Stimulated activated CD4-positive, alpha-beta T cell treated with anti-CD3 and anti-CD28 coated beads, TNF-alpha, amount 100 ng/mL, for 1 hour (primary cell): ENCODE results near the gene CNR1.

ENCODE experiments used
- DNase-seq, 3 donors: peaks; one replicate each; pipeline ENCODE4 v3.0.0-alpha.2; 2020; ENCODE audit warnings: low read depth in 3 of 3, low spot score in 1 of 3

CNR1 gene

GRCh38 chr6:88144637-88145297 lies 21.4 kb downstream of the CNR1 start:
- no peak for DNase-seq

DNA sequence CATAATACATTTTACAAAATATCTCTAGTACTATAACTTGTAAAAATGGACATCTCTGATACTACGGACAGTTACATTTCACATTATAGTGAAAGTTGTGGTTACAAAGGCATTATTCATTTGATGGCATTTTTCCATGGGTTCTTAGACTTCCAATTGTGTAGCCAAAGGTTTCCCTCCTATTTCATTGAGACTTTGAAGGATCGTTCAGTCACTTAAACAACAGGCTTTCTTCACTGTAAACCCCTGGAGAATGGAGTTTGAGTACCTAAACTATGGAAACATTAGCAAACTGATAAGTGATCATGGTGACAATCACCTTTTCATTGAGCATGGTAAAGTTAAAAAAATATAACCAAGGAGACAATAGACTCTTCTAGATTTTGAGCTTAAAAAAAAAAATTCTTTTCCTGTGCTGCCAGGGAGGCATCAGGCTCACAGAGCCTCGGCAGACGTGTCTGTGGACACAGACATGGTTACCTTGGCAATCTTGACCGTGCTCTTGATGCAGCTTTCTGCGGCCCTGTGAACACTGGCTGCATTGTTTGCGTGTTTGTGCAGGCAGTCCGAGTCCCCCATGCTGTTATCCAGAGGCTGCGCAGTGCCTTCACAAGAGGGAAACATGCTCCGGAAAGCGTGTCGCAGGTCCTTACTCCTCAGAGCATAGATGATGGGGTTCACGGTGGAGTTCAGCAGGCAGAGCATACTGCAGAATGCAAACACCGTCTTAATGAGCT lies 22.6 kb downstream of the CNR1 start:
- DNase-seq, result no peak

DNA sequence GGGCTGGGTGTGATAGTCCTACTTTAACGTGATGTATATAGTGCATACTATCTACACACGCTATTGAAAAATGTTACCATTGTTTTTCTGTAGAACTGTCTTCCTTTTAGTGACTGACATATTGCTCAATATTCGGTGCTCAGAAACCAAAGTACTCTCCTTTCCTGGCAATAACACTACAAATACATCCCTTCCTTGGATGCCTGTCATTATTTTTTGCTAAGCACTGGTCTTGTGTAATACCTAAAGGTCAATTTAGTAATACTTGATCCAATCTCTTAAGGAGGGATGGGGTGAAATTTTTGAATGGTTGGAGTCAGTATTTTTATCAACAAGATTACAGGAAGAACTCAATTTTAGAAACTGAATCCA lies 23.9 kb downstream of the CNR1 start:
- DNase-seq, result no peak

- no peak for DNase-seq
These were observed 24.4 kb downstream of the CNR1 start for GRCh38 chr6:88141561-88142296.

GRCh38 chr6:88137915-88138314 lies 28.2 kb downstream of the CNR1 start:
- no peak for DNase-seq

- no peak for DNase-seq
These were observed 30.5 kb downstream of the CNR1 start for GRCh38 chr6:88135578-88136114.

DNA sequence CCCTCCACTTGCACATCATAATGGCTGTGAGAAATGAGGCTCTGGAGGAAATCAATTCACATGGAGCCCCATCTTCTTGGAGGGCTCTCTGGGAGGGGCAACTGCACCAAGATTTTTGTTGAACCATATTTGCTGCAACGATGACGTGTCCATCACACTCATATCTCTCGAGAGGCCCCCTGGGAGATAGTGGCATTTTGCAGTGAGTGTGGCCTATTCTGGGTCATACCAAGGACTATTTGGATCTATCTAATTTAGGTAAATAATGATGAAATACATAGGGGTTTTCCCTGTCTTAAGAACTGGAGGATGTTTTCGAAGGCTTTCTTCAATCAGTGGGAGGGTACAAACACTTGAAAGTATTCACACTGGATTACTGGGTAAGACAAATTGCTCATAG lies 31.6 kb downstream of the CNR1 start:
- DNase-seq, result no peak

DNA sequence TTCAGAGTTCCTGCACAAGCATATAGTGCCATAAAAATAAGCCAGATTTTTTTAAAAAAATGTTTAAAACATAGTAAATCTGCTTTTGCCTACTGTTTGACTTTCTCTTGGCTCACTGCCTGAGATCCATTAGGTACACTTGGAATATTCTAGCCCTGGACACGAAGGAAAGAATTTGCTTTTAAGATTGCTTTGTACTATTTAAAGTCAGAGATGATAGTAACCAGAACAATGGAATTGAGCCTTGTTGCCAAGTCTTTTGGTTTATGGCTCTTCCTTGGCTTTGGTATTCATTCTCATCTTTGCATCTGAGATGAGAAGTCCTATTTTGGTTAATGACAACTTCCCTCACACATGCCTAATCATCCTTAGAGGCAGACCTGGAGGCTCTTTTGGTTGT lies 32.4 kb downstream of the CNR1 start:
- no peak for DNase-seq

DNA sequence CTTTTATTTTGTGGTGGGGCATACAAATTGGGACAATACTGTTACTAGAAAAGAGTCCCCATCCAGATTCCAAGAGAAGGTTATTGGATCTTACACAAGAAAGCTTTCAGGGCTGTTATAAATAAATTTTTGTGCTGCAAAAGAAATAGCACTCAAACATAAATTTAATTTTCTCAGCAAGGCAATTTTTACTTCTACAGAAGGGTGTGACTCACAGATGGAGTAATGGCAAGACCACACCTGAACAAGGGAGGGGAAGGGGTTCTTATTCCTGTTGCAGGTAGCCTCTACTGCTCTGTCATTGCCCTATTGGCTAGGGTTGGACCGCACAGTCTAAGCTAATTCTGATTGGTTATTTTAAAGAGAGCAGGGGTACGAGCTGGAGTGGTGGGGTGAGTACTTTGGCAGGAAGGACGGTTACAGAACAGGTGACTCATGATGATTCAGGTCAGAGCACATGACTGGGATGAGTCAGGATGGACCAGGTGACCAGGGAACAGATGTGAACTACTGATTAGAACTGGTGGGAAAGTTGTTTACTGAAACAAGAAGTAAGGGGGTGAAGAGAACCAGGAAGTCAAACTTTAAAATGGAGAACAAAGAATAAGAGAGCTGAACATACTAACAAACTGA lies 41.1 kb downstream of the CNR1 start:
- DNase-seq, result no peak

DNA sequence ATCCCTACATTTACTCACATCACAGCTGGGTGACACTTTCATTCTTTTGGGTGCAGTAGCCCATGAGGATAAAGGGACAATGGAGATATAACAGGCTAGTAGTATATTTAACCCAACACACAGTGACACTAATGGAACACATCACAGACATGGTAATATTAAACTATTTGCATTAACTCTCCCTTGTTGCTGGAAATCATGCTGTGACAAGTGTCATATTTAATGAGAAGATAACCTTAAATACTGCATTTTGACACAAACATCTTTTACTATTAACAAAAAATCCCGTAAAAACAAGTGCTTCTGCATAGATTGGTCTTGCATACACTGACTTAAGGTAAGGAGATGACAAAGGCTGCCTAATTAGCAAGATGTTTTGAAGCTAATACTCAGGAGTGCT lies 45.5 kb downstream of the CNR1 start:
- no peak for DNase-seq

DNA sequence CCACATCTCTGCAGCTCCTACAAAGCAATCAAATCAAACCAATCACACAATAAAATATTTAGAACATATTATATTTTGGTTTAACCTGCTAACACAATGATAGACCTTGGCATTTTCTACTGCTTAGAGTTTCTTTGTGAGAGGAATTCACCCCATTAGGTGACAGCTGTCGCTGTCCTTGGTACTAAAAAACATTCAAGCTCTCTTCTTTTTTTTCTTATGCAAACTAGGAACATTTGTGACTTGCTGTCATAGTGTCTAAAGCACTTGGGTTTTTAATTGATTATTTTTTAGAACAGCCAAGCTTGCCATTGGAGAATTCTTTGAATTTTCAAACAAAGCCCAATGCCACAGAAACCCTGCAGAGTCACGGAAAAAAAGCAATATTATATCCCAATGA lies 46.4 kb downstream of the CNR1 start:
- no peak for DNase-seq

DNA sequence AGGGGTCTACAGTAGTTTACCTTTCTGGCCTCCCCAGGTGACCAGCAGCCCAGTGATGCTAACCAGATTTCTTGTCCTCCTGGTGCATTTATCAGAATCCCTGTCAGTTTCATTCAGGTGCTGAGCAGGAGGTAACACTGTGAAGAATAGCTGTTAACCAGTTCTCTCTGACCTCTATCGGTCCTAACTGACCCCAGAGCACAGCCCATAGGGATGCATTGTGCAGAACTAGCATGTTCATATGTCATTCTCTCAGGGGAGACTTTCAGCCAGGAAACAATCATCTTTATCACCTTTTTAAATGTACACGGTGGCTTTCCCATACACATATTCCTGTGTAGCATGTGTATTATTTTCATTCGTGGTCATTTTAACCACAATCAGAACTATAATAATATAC lies 49.9 kb downstream of the CNR1 start:
- no peak for DNase-seq

GRCh38 chr6:88115307-88115706 lies 50.8 kb downstream of the CNR1 start:
- no peak for DNase-seq

DNA sequence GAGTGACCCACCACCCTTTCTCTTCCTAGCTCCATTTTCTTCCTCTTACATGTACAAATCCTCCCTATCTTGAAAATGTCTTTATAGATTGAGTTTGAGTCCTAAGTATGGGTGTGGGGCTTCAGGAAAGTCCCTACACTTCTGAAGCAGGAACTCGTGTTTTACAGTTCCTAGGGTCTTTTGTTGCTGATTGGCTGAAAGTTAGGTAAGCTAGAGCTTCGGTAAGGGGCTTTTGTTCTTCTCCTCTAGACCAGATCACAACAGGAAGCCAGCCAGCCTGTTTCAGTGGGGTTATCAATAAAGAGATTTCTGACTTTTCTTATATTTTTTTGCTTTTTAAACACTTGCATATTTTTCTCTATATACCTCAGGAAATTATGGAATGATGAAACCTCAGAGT lies 51.3 kb downstream of the CNR1 start:
- no peak for DNase-seq

GRCh38 chr6:88111991-88112390 lies 54.2 kb downstream of the CNR1 start:
- DNase-seq, result no peak

DNA sequence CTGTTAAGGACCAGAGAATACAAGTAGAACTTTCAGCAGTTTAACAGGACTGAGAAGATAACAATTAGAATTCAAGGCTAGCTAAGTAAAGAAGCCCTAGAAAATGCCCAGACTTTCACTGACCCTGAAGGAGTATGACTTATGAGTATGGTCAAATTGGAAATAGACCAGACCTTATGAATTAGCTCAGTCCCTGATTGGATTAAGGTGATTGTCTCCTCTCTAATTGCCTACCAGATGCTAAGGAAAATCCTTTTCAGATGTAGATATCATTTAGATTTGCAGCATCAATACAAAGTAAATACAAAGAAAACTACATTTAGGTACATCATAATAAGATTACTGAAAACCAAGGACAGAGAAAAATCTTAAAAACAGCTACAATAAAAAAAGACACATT lies 58.9 kb downstream of the CNR1 start:
- no peak for DNase-seq

DNA sequence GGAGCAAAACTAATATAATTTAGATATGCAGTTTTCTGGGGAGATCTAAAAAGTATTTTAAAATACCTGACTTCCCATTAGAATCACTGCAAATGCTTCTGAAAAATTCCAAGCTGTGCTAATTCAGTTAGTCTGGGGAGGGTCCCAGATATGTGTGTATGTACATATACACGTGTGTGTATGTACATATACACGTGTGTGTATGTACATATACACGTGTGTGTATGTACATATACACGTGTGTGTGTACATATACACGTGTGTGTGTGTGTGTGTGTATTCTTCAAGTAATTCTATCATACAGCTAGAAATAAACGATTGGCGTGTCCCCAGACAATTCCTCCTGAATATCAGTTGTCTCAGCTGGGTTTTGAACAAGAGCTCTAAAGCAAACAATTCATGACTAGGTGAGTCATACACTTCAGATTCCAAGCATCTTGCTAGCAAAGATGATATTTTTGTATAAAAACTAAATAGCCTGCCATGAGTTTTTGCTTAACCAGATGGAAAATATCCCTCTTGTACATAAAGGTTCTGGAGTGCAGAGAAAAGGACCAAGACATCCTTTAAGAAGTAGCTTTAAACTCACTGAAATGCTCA lies 60.3 kb downstream of the CNR1 start:
- no peak for DNase-seq
